SK-N-SH treated with all-trans-retinoic acid at 6 μM for 48 hours (cell line): ENCODE measurements around the gene SMIM9.

ENCODE experiments used
- ARNTL ChIP-seq: fragments of 450-650 bp; formaldehyde crosslinking; IDR thresholded peaks from 2 replicates; pipeline ENCODE4 v1.5.0; 2020; ENCODE audit warnings: low read depth, mild to moderate bottlenecking, moderate library complexity, borderline replicate concordance
- OSR1 ChIP-seq: fragments of 250-450 bp; sonication (Bioruptor Pico); IDR thresholded peaks from 2 replicates; pipeline ENCODE4 v1.8.0; 2022; ENCODE audit warnings: moderate library complexity, mild to moderate bottlenecking, inconsistent platforms
- TCF4 ChIP-seq: fragments of 250-450 bp; sonication (Bioruptor Pico); IDR thresholded peaks from 2 replicates; pipeline ENCODE4 v1.8.0; 2021; ENCODE audit warnings: mild to moderate bottlenecking, moderate library complexity, borderline replicate concordance
- TOX ChIP-seq: fragments of 250-450 bp; sonication (Bioruptor Pico); IDR thresholded peaks from 2 replicates; pipeline ENCODE4 v1.8.0; 2021; ENCODE audit warnings: mild to moderate bottlenecking, moderate library complexity, borderline replicate concordance
- ZC3H10 ChIP-seq: fragments of 250-450 bp; sonication (Bioruptor Pico); IDR thresholded peaks from 2 replicates; pipeline ENCODE4 v1.5.1; 2021; ENCODE audit warnings: mild to moderate bottlenecking, moderate library complexity
- ZFP30 ChIP-seq: fragments of 450-650 bp; formaldehyde crosslinking; IDR thresholded peaks from 2 replicates; pipeline ENCODE4 v1.5.0; 2022; ENCODE audit warnings: mild to moderate bottlenecking, moderate library complexity
- ZNF565 ChIP-seq: fragments of 450-650 bp; formaldehyde crosslinking; conservative IDR thresholded peaks from 2 replicates; pipeline ENCODE4 v1.5.0; 2020; ENCODE audit warnings: low read depth, mild to moderate bottlenecking, moderate library complexity
- ZNF70 ChIP-seq: fragments of 450-650 bp; formaldehyde crosslinking; IDR thresholded peaks from 2 replicates; pipeline ENCODE4 v1.5.0; 2020; ENCODE audit warnings: mild to moderate bottlenecking, moderate library complexity
- TF ChIP-seq, protein P1 (sequence below): fragments of 250-450 bp; sonication (Bioruptor Pico); IDR thresholded peaks from 2 replicates; pipeline ENCODE4 v1.8.0; 2020; ENCODE audit warnings: mild to moderate bottlenecking, moderate library complexity, borderline replicate concordance
- TF ChIP-seq, protein P2 (sequence below): fragments of 250-450 bp; sonication (Bioruptor Pico); IDR thresholded peaks from 2 replicates; pipeline ENCODE4 v1.8.0; 2021; ENCODE audit warnings: low read depth, mild to moderate bottlenecking, moderate library complexity, borderline replicate concordance
- TF ChIP-seq, protein P3 (sequence below): fragments of 250-450 bp; sonication (Bioruptor Pico); IDR thresholded peaks from 2 replicates; pipeline ENCODE4 v1.5.1; 2020; ENCODE audit warnings: low read depth, mild to moderate bottlenecking, moderate library complexity

DNA sequence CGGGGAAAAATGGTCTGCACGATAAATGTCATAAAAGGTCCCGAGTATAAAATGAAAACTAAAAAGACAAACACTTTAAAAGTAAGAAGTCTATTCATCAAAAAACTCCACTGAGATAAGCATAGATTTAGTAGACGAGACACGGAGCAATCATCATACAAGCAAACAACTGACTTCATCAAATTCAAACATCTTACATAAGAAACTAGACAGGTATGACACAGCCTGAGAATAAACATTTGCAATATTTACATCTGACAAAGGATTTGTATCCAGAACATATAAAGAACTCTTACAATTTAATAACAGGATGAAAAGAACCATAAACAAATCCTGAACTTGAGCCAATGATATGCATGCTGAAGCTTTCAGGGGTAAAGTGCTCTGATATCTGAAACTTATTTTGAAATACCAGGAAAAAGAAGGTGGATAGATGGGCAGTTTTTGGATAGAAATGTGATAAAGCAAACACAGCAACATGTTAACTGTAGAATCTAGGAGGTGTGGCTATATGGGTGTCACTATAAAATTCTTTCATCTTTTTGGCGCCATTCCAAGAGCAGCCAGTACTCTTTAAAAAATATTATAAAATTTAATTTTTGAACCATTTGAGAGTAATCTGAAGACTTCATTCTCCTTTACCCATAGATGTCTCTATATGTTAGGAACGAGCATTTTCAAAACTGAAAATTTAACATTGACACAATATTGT lies 41.2 kb downstream of the SMIM9 start:
- TF ChIP-seq, protein P1, sequence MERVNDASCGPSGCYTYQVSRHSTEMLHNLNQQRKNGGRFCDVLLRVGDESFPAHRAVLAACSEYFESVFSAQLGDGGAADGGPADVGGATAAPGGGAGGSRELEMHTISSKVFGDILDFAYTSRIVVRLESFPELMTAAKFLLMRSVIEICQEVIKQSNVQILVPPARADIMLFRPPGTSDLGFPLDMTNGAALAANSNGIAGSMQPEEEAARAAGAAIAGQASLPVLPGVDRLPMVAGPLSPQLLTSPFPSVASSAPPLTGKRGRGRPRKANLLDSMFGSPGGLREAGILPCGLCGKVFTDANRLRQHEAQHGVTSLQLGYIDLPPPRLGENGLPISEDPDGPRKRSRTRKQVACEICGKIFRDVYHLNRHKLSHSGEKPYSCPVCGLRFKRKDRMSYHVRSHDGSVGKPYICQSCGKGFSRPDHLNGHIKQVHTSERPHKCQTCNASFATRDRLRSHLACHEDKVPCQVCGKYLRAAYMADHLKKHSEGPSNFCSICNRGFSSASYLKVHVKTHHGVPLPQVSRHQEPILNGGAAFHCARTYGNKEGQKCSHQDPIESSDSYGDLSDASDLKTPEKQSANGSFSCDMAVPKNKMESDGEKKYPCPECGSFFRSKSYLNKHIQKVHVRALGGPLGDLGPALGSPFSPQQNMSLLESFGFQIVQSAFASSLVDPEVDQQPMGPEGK = no peak
- TF ChIP-seq, protein P2, sequence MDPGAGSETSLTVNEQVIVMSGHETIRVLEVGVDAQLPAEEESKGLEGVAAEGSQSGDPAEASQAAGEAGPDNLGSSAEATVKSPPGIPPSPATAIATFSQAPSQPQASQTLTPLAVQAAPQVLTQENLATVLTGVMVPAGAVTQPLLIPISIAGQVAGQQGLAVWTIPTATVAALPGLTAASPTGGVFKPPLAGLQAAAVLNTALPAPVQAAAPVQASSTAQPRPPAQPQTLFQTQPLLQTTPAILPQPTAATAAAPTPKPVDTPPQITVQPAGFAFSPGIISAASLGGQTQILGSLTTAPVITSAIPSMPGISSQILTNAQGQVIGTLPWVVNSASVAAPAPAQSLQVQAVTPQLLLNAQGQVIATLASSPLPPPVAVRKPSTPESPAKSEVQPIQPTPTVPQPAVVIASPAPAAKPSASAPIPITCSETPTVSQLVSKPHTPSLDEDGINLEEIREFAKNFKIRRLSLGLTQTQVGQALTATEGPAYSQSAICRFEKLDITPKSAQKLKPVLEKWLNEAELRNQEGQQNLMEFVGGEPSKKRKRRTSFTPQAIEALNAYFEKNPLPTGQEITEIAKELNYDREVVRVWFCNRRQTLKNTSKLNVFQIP (CRISPR knock-in tag) = no peak
- TF ChIP-seq ZFP30 (no peak), OSR1 (CRISPR knock-in tag) (no peak), ZC3H10 (no peak), TOX (CRISPR knock-in tag) (no peak), ZNF70 (no peak), ZNF565 (CRISPR knock-in tag) (no peak), TCF4 (CRISPR knock-in tag) (no peak), ARNTL (CRISPR knock-in tag) (no peak)
- TF ChIP-seq, protein P3, sequence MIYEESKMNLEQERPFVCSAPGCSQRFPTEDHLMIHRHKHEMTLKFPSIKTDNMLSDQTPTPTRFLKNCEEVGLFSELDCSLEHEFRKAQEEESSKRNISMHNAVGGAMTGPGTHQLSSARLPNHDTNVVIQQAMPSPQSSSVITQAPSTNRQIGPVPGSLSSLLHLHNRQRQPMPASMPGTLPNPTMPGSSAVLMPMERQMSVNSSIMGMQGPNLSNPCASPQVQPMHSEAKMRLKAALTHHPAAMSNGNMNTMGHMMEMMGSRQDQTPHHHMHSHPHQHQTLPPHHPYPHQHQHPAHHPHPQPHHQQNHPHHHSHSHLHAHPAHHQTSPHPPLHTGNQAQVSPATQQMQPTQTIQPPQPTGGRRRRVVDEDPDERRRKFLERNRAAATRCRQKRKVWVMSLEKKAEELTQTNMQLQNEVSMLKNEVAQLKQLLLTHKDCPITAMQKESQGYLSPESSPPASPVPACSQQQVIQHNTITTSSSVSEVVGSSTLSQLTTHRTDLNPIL (CRISPR knock-in tag) = no peak
